ENCODE data around the gene C17orf50.

Gene C17orf50

DNA sequence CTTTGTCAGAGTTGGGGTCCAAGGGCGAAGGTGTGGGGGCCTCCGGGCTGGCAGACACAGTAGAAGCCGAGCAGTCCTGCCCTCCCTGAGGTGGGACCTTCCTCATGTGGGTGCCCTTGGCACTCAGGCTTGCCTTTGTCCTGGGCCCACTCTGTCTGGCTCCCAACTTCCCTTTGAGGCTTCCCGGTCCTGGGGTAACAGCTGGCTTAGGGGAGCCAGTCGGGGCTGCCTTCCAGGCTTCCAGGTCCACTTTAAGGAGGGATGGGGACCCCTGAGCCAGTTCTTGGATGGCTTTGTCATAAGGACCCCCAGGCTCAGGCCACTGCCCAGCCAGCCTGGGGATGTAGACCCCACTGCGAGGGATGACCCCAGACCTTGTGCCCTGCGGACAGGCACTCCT lies 15.4 kb upstream of the C17orf50 start:
- DNase-seq = no peak
- TF ChIP-seq CTCF (IDR thresholded peaks at IDR 0.05; ENCODE audit: low read depth, low read length) = no peak
- peaks cover 3% of the 10 kb centered on the region for H3K27me3 ChIP-seq (ENCODE audit: insufficient read depth, low read depth, severe bottlenecking)
- H3K9me3 ChIP-seq (ENCODE audit: severe bottlenecking) = no peaks in the 10 kb centered on the region
- H3K36me3 ChIP-seq = no peaks in the 10 kb centered on the region
- no peak overlapping the region for H3K4me3 ChIP-seq (ENCODE audit: low read depth, low read length)
- H3K27ac ChIP-seq = no peak overlapping the region

DNA sequence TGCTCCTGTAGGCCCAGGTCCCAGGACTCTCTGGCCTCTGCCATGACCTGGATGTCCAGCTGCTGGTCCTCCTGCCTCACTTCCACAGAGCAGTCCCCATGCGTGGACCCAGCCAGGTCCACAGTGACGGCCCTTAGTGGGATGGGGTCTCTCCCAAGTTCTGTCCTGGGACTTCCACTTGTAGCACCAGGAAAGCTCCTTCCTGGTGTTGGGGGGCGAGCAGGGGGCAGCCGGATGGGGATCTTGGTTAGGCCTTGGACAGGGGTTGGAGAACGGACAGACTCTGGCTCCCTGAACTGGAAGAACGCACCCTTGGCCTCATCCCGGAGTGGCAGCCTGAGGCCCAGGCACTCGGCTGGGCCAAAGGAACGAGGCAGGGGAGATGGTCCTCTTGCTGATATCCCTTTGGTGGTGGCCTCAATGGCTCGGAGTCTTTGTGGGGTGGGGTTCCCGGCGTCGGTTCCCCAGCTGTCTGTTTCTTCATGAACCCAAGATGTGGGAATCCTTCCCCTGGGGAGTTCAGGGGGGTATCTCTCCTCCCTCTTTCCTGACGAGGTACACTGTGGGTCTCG lies 14.9 kb upstream of the C17orf50 start:
- Histone ChIP-seq H3K27me3 (ENCODE audit: insufficient read depth, low read depth, severe bottlenecking) (peaks cover 3% of the 10 kb centered on the region), H3K27ac (no peak overlapping the region)
- DNase-seq = no peak

DNA sequence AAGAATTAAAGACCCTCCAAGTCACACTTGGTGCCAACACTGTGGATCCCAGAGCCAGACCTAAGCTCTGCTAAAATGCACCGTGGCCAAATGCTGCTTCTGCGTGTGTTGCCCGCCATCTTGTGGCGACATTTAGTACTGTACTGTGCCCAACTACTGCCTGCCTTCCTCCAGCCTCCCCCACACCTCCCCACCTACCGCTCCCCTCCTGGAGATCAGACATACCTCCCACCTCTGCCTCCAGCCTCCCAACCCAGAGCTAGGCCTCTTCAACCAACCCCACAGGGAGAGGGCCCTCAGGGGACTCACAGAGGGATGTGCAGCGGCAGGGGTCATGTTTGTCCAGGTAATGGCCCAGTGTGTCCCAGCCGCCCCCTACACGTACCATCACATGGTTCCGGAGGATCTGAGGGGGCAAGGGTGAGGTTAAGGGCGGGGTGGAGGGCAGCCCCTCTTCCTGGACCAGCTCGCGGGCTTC lies 13.1 kb upstream of the C17orf50 start:
- Histone ChIP-seq H3K27me3 (ENCODE audit: insufficient read depth, low read depth, severe bottlenecking) (no peaks in the 10 kb centered on the region), H3K9me3 (ENCODE audit: severe bottlenecking) (no peaks in the 10 kb centered on the region), H3K4me3 (ENCODE audit: low read depth, low read length) (no peak overlapping the region), H3K36me3 (no peaks in the 10 kb centered on the region), H3K27ac (no peak overlapping the region)
- TF ChIP-seq CTCF (IDR thresholded peaks at IDR 0.05; ENCODE audit: low read depth, low read length) = peak; percentile 90
- DNase-seq = peak; percentile 78

More for the DNA sequence above, 14.9 kb upstream of the C17orf50 start:
- Histone ChIP-seq H3K4me3 (ENCODE audit: low read depth, low read length) (no peak overlapping the region), H3K9me3 (ENCODE audit: severe bottlenecking) (no peaks in the 10 kb centered on the region), H3K36me3 (no peaks in the 10 kb centered on the region)
- TF ChIP-seq CTCF (IDR thresholded peaks at IDR 0.05; ENCODE audit: low read depth, low read length) = no peak

GRCh38 chr17:35748341-35748841 lies 12.3 kb upstream of the C17orf50 start:
- TF ChIP-seq CTCF (IDR thresholded peaks at IDR 0.05; ENCODE audit: low read depth, low read length) = no peak
- Histone ChIP-seq H3K27ac (no peak overlapping the region), H3K4me3 (ENCODE audit: low read depth, low read length) (no peak overlapping the region), H3K9me3 (ENCODE audit: severe bottlenecking) (no peaks in the 10 kb centered on the region), H3K36me3 (no peaks in the 10 kb centered on the region), H3K27me3 (ENCODE audit: insufficient read depth, low read depth, severe bottlenecking) (no peaks in the 10 kb centered on the region)
- DNase-seq = no peak

DNA sequence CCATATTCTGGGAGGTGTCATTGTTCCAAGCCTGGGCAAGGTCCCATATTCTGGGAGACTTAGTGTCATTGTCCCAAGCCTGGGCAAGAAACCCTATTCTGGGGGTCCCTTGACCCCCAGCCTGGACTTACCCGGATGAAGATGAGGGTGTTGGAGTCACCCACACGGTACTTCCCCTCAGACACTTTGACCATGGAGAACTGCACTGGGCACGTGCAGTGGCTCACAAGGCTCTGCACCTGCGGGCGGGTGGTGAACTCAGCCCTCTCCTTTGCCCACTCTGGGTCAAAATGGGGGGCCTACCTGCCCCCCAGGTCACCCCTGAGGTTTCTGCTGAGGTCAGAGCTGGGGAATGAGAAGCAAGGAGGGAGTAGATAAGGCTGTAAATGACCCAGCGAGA lies 11.7 kb upstream of the C17orf50 start:
- Histone ChIP-seq H3K27ac (no peak overlapping the region), H3K4me3 (ENCODE audit: low read depth, low read length) (no peak overlapping the region), H3K27me3 (ENCODE audit: insufficient read depth, low read depth, severe bottlenecking) (no peaks in the 10 kb centered on the region), H3K36me3 (no peaks in the 10 kb centered on the region), H3K9me3 (ENCODE audit: severe bottlenecking) (no peaks in the 10 kb centered on the region)
- DNase-seq = no peak
- TF ChIP-seq CTCF (IDR thresholded peaks at IDR 0.05; ENCODE audit: low read depth, low read length) = no peak
